Esophagus muscularis mucosa (tissue), 4 donors: Measurements from ENCODE around the gene AIPL1. TPM values are rescaled to one million over a fixed set of nuclear protein-coding genes. Genes with fewer than 3 reads are reported as not detected.
A peak's percentile ranks its signal among the peaks of the same experiment; 100 is the strongest.

Experiments used
- DNase-seq: peaks from one replicate; pipeline ENCODE4 v3.0.0-alpha.2; 2017; ENCODE audit errors: extremely low spot score
- H3K27ac ChIP-seq, 4 donors: fragments of 200-600 bp; sonication (generic); replicated peaks in 1 of 4; 1 replicate in 3 of 4; 2 replicates in 1 of 4; pipeline ENCODE4 v1.5.1; 2016 to 2019; ENCODE audit warnings: mild to moderate bottlenecking in 1 of 4
- H3K27me3 ChIP-seq, 4 donors: fragments of 200-600 bp; sonication (generic); one replicate each; pipeline versions ENCODE4 v1.5.1 to v1.6.0; 2016 to 2019
- H3K36me3 ChIP-seq, 4 donors: fragments of 200-600 bp; sonication (generic); one replicate each; pipeline ENCODE4 v1.5.1; 2016 to 2019
- H3K4me1 ChIP-seq, 4 donors: fragments of 200-600 bp; sonication (generic); one replicate each; pipeline ENCODE4 v1.5.1; 2016 to 2019
- H3K4me3 ChIP-seq, 4 donors: fragments of 200-600 bp; sonication (generic); 1 replicate in 2 of 4; 2 replicates in 2 of 4; pipeline ENCODE4 v1.5.1; 2016 to 2019; ENCODE audit warnings: mild to moderate bottlenecking in 4 of 4, moderate library complexity in 1 of 4
- H3K9me3 ChIP-seq, 4 donors: fragments of 200-600 bp; sonication (generic); 1 replicate in 3 of 4; 2 replicates in 1 of 4; pipeline ENCODE4 v1.5.1; 2016 to 2019
- CTCF ChIP-seq, 3 experiments: fragments of 200-600 bp in 2 of 3; fragments of 450-650 bp in 1 of 3; sonication (generic) in 2 of 3; IDR thresholded peaks; one replicate each; pipeline ENCODE4 v1.5.1; 2017 to 2019; ENCODE audit warnings: antibody characterized with exemption in 3 of 3, mild to moderate bottlenecking in 2 of 3, moderate library complexity in 1 of 3
- EP300 ChIP-seq: sonication (generic); formaldehyde crosslinking; IDR thresholded peaks from one replicate; pipeline ENCODE4 v1.6.1; 2017; ENCODE audit warnings: antibody characterized with exemption
- POLR2A ChIP-seq: fragments of 450-650 bp; IDR thresholded peaks from one replicate; pipeline ENCODE4 v1.6.1; 2017; ENCODE audit warnings: antibody characterized with exemption, moderate library complexity, mild to moderate bottlenecking, low read depth
- POLR2AphosphoS5 ChIP-seq, 2 donors: sonication (generic); formaldehyde crosslinking; IDR thresholded peaks; one replicate each; pipeline ENCODE4 v1.6.1; 2017; ENCODE audit warnings: antibody characterized with exemption in 2 of 2
- WGBS: methylation state at CpG from one replicate; pipeline ENCODE4 v1.1.5; 2018; 5-methylcytosine and 5-hydroxymethylcytosine counted together
- intact Hi-C: fragments of 100-400 bp; cut with DNase I; formaldehyde crosslinking; loops from one replicate; pipeline ENCODE4 v1.15.1; 2023
- total RNA-seq, 4 donors: library from RNA; depleted of rRNA; stranded (reverse); fragments of >200 nt; gene quantifications; one replicate each; pipeline versions ENCODE4 v1.1.0 to v1.2.1, GENCODE V29; 2016

Gene AIPL1
- total RNA-seq, 4 donors from 2014 or later = not detected

- intact Hi-C loops = loop anchor here (1.0 kb wide), 1 partner anchor 835 kb away; no protein-coding TSS in a partner anchor
- peaks cover 0 to 5% (median 0%) of the 10 kb centered on the region in 4 donors for H3K4me1 ChIP-seq
- no peak overlapping the region for H3K27ac ChIP-seq
- TF ChIP-seq EP300 = no peak
- TF ChIP-seq CTCF (IDR thresholded peaks at IDR 0.05) = peak; percentile 80 to 85 (median 83)
- TF ChIP-seq POLR2A = no peak
- H3K36me3 ChIP-seq = no peaks in the 10 kb centered on the region
- DNase-seq = peak; percentile 94
- H3K9me3 ChIP-seq = no peaks in the 10 kb centered on the region
- no peak overlapping the region for H3K4me3 ChIP-seq
- 39% methylated on average over 9 of the region's 13 CpGs for WGBS
- peaks cover 0 to 71% (median 0%) of the 10 kb centered on the region in 4 donors for H3K27me3 ChIP-seq
Observed at GRCh38 chr17:6421700-6422604, 13.0 kb downstream of the AIPL1 start.

- H3K27me3 ChIP-seq = peaks cover 0 to 65% (median 0%) of the 10 kb centered on the region in 4 donors
- no peaks in the 10 kb centered on the region for H3K9me3 ChIP-seq
- intact Hi-C loops = no loop called here
- DNase-seq = no peak
- H3K36me3 ChIP-seq = no peaks in the 10 kb centered on the region
- H3K27ac ChIP-seq = no peak overlapping the region
- TF ChIP-seq EP300 (no peak), POLR2A (no peak), CTCF (IDR thresholded peaks at IDR 0.05) (no peak), POLR2AphosphoS5 (IDR thresholded peaks at IDR 0.05) (no peak)
- H3K4me3 ChIP-seq = no peak overlapping the region
- H3K4me1 ChIP-seq = peaks cover 0 to 5% (median 0%) of the 10 kb centered on the region in 4 donors
- 13% methylated on average over 13 of the region's 13 CpGs for WGBS
Observed at GRCh38 chr17:6420173-6420641, 14.7 kb downstream of the AIPL1 start.

- no peak for DNase-seq
- H3K4me1 ChIP-seq = no peaks in the 10 kb centered on the region
- H3K36me3 ChIP-seq = no peaks in the 10 kb centered on the region
- intact Hi-C loops = no loop called here
- no peak overlapping the region for H3K4me3 ChIP-seq
- peaks cover 0 to 4% (median 0%) of the 10 kb centered on the region in 4 donors for H3K9me3 ChIP-seq
- TF ChIP-seq EP300 (no peak), POLR2AphosphoS5 (IDR thresholded peaks at IDR 0.05) (no peak), CTCF (IDR thresholded peaks at IDR 0.05) (no peak), POLR2A (no peak)
- WGBS = 57% methylated on average over 5 of the region's 8 CpGs
- H3K27me3 ChIP-seq = peaks cover 0 to 47% (median 0%) of the 10 kb centered on the region in 4 donors
- no peak overlapping the region for H3K27ac ChIP-seq
Observed at GRCh38 chr17:6415616-6416015, 19.3 kb downstream of the AIPL1 start.

GRCh38 chr17:6413065-6413464, 21.9 kb downstream of the AIPL1 start:
- WGBS = 100% methylated on average over 1 of the region's 1 CpG

More at GRCh38 chr17:6413065-6413464, 21.9 kb downstream of the AIPL1 start:
- H3K36me3 ChIP-seq = no peaks in the 10 kb centered on the region
- TF ChIP-seq POLR2AphosphoS5 (IDR thresholded peaks at IDR 0.05) (no peak), CTCF (IDR thresholded peaks at IDR 0.05) (peak in 1 of 3 experiments; percentile 10)
- no peak overlapping the region for H3K4me3 ChIP-seq
- DNase-seq = no peak
- H3K27ac ChIP-seq = no peak overlapping the region
- intact Hi-C loops = no loop called here
- H3K27me3 ChIP-seq = peaks cover 0 to 45% (median 0%) of the 10 kb centered on the region in 4 donors
- H3K4me1 ChIP-seq = no peaks in the 10 kb centered on the region
- peaks cover 0 to 4% (median 0%) of the 10 kb centered on the region in 4 donors for H3K9me3 ChIP-seq
